H1 (cell line): Measurements from ENCODE around the gene ALAS1. TPM values are rescaled to one million over a fixed set of nuclear protein-coding genes. Genes with fewer than 3 reads are reported as not detected.

Experiments used
- CTCF ChIA-PET: fragments of 300-600 bp; sonication (Branson Sonifier 250); formaldehyde crosslinking; loops from one replicate; lab custom pipeline; 2021; ENCODE audit not compliant: partially characterized antibody; lab: Charles Lee
- POLR2A ChIA-PET: fragments of 300-600 bp; sonication (Branson Sonifier 250); formaldehyde crosslinking; loops from one replicate; lab custom pipeline; 2021; ENCODE audit warnings: inconsistent platforms; ENCODE audit not compliant: partially characterized antibody; lab: Charles Lee
- DNase-seq, 2 experiments: peaks; one replicate each; pipeline versions ENCODE4 v3.0.0 to v3.0.0-alpha.2; 2010 to 2022; ENCODE audit warnings: low spot score in 2 of 2, low read depth in 1 of 2, mixed read lengths in 1 of 2
- FAIRE-seq: peaks from 2 replicates; lab custom pipeline; 2011; peaks lifted over from hg19 to GRCh38; lab: Jason Lieb, UNC
- H2AFZ ChIP-seq: 2 replicates; pipeline ENCODE4 v1.8.1; 2012; ENCODE audit warnings: low read length, inconsistent platforms
- H2AK5ac ChIP-seq: 2 replicates; pipeline ENCODE4 v1.6.1; 2013; ENCODE audit warnings: low read depth, low read length
- H2BK120ac ChIP-seq: replicated peaks from 2 replicates; pipeline ENCODE3; 2013; ENCODE audit warnings: low read depth, low read length, inconsistent platforms
- H2BK12ac ChIP-seq: 2 replicates; pipeline ENCODE4 v1.6.1; 2013; ENCODE audit warnings: low read depth, low read length
- H2BK15ac ChIP-seq: 2 replicates; pipeline ENCODE4 v1.6.1; 2013; ENCODE audit warnings: low read length
- H2BK20ac ChIP-seq: 2 replicates; pipeline ENCODE4 v1.6.1; 2013; ENCODE audit warnings: low read length
- H2BK5ac ChIP-seq: 2 replicates; pipeline ENCODE4 v1.6.1; 2013; ENCODE audit warnings: low read depth, low read length
- H3K14ac ChIP-seq: 2 replicates; pipeline ENCODE4 v1.6.1; 2013; ENCODE audit warnings: inconsistent platforms; ENCODE audit not compliant: insufficient read length
- H3K18ac ChIP-seq: 2 replicates; pipeline ENCODE4 v1.6.1; 2013; ENCODE audit warnings: low read length; ENCODE audit errors: extremely low read depth
- H3K23ac ChIP-seq: 2 replicates; pipeline ENCODE4 v1.6.1; 2013; ENCODE audit warnings: inconsistent platforms; ENCODE audit not compliant: insufficient read length
- H3K23me2 ChIP-seq: 2 replicates; pipeline ENCODE4 v1.6.1; 2013; ENCODE audit warnings: low read depth, low read length
- H3K27ac ChIP-seq: 2 replicates; pipeline ENCODE4 v1.6.1; 2011; ENCODE audit warnings: low read depth, low read length, inconsistent platforms
- H3K27me3 ChIP-seq, 4 experiments: replicated peaks in 1 of 4; 1 replicate in 1 of 4; 2 replicates in 3 of 4; pipeline versions ENCODE4 v1.6.1 to v1.8.1; 2011 to 2013; ENCODE audit warnings: low read length in 3 of 4, mild to moderate bottlenecking in 3 of 4, inconsistent platforms in 2 of 4, mixed read lengths in 2 of 4, moderate library complexity in 1 of 4; ENCODE audit not compliant: control insufficient read depth in 3 of 4, insufficient read depth in 3 of 4; ENCODE audit errors: extremely low read depth in 1 of 4
- H3K36me3 ChIP-seq, 4 experiments: 2 replicates each; pipeline versions ENCODE4 v1.6.1 to v1.8.1; 2011 to 2013; ENCODE audit warnings: mild to moderate bottlenecking in 4 of 4, low read length in 3 of 4, moderate library complexity in 2 of 4, control low read depth in 1 of 4, inconsistent platforms in 1 of 4; ENCODE audit not compliant: insufficient read depth in 4 of 4, control insufficient read depth in 2 of 4
- H3K4ac ChIP-seq: replicated peaks from 2 replicates; pipeline ENCODE3; 2013; ENCODE audit warnings: low read length, low read depth, mixed read lengths, inconsistent platforms; ENCODE audit not compliant: insufficient read length
- H3K4me1 ChIP-seq, 4 experiments: replicated peaks in 1 of 4; 1 replicate in 1 of 4; 2 replicates in 3 of 4; pipeline versions ENCODE4 v1.6.1 to v1.8.1; 2011 to 2013; ENCODE audit warnings: low read length in 3 of 4, inconsistent platforms in 2 of 4, mixed read lengths in 1 of 4; ENCODE audit not compliant: insufficient read depth in 4 of 4, control insufficient read depth in 3 of 4
- H3K4me2 ChIP-seq, 2 experiments: 2 replicates each; pipeline versions ENCODE4 v1.6.1 to v1.8.1; 2011 to 2013; ENCODE audit warnings: low read depth in 2 of 2, low read length in 2 of 2, control low read depth in 1 of 2, inconsistent platforms in 1 of 2, mild to moderate bottlenecking in 1 of 2; ENCODE audit not compliant: insufficient read depth in 1 of 2
- H3K4me3 ChIP-seq, 4 experiments: fragments of 200-600, 300-600 bp in 1 of 4; sonication (generic), shearing (Covaris generic), sonication (Bioruptor Twin) in 1 of 4; 2 replicates each; pipeline versions ENCODE4 v1.5.1 to v1.8.1; 2011 to 2016; ENCODE audit warnings: low read length in 4 of 4, low read depth in 3 of 4, control low read depth in 2 of 4, inconsistent platforms in 2 of 4, mild to moderate bottlenecking in 2 of 4, mixed read lengths in 1 of 4, moderate library complexity in 1 of 4; ENCODE audit not compliant: insufficient read depth in 2 of 4; ENCODE audit errors: extremely low read depth in 1 of 4
- H3K56ac ChIP-seq: replicated peaks from 2 replicates; pipeline ENCODE3; 2013; ENCODE audit warnings: low read depth, mild to moderate bottlenecking, mixed read lengths, low read length, inconsistent platforms; ENCODE audit not compliant: insufficient read length
- H3K79me1 ChIP-seq: 2 replicates; pipeline ENCODE4 v1.6.1; 2013; ENCODE audit warnings: low read depth, low read length, control low read depth
- H3K79me2 ChIP-seq, 2 experiments: 2 replicates each; pipeline versions ENCODE4 v1.6.1 to v1.8.1; 2012 to 2013; ENCODE audit warnings: low read length in 2 of 2, mild to moderate bottlenecking in 2 of 2, inconsistent platforms in 1 of 2; ENCODE audit not compliant: insufficient read depth in 2 of 2, control insufficient read depth in 1 of 2
- H3K9ac ChIP-seq, 4 experiments: replicated peaks in 1 of 4; 1 replicate in 1 of 4; 2 replicates in 3 of 4; pipeline versions ENCODE4 v1.6.1 to v1.8.1; 2011 to 2013; ENCODE audit warnings: low read depth in 3 of 4, low read length in 3 of 4, control low read depth in 2 of 4, mild to moderate bottlenecking in 2 of 4, moderate library complexity in 2 of 4, inconsistent platforms in 1 of 4; ENCODE audit errors: extremely low read depth in 1 of 4
- H3K9me3 ChIP-seq, 2 experiments: 2 replicates each; pipeline versions ENCODE4 v1.6.1 to v1.8.1; 2012 to 2013; ENCODE audit warnings: mild to moderate bottlenecking in 2 of 2, moderate library complexity in 2 of 2, control low read depth in 1 of 2, inconsistent platforms in 1 of 2, low read depth in 1 of 2, low read length in 1 of 2, mixed read lengths in 1 of 2; ENCODE audit not compliant: insufficient read depth in 2 of 2
- H4K20me1 ChIP-seq, 2 experiments: replicated peaks in 1 of 2; 2 replicates each; pipeline versions ENCODE3 to v1.8.1; 2011 to 2013; ENCODE audit warnings: inconsistent platforms in 2 of 2, low read length in 2 of 2, mild to moderate bottlenecking in 1 of 2; ENCODE audit not compliant: insufficient read depth in 2 of 2, control insufficient read depth in 1 of 2
- H4K5ac ChIP-seq: 2 replicates; pipeline ENCODE4 v1.6.1; 2013; ENCODE audit warnings: low read length, low read depth, mixed read lengths, inconsistent platforms; ENCODE audit not compliant: insufficient read length
- H4K8ac ChIP-seq: 2 replicates; pipeline ENCODE4 v1.8.0; 2013; ENCODE audit warnings: mild to moderate bottlenecking, moderate library complexity, low read length, inconsistent platforms; ENCODE audit not compliant: insufficient read depth; ENCODE audit errors: extremely low read depth
- H4K91ac ChIP-seq: replicated peaks from 2 replicates; pipeline ENCODE3; 2013; ENCODE audit warnings: low read length, mixed read lengths, inconsistent platforms; ENCODE audit not compliant: insufficient read length
- ASH2L ChIP-seq: fragments of 200-600, 300-600 bp; sonication (generic); IDR thresholded peaks from one replicate; pipeline ENCODE4 v1.7.1; 2017; ENCODE audit warnings: low read length
- BACH1 ChIP-seq: IDR thresholded peaks from 2 replicates; pipeline ENCODE4 v1.6.1; 2012; ENCODE audit warnings: low read length, improper control_type of control experiment
- NRF1 ChIP-seq: IDR thresholded peaks from 2 replicates; pipeline ENCODE4 v1.6.1; 2011; ENCODE audit warnings: mild to moderate bottlenecking, low read depth, low read length, improper control_type of control experiment
- POLR2AphosphoS5 ChIP-seq: IDR thresholded peaks from 2 replicates; pipeline ENCODE4 v1.6.1; 2011; ENCODE audit warnings: low read depth, low read length
- RXRA ChIP-seq: IDR thresholded peaks from 2 replicates; pipeline ENCODE4 v1.6.1; 2011; ENCODE audit warnings: low read depth, mild to moderate bottlenecking, low read length, moderate library complexity; ENCODE audit not compliant: insufficient read depth
- SAP30 ChIP-seq: fragments of 300-600 bp; sonication (generic); IDR thresholded peaks from 2 replicates; pipeline ENCODE4 v1.7.1; 2012; ENCODE audit warnings: low read length, moderate library complexity, mild to moderate bottlenecking, inconsistent platforms; ENCODE audit not compliant: insufficient read depth, insufficient replicate concordance
- SP1 ChIP-seq: IDR thresholded peaks from 2 replicates; pipeline ENCODE4 v1.6.1; 2011; ENCODE audit warnings: low read depth, low read length
- TCF12 ChIP-seq: IDR thresholded peaks from 2 replicates; pipeline ENCODE4 v1.6.1; 2011; ENCODE audit warnings: low read depth, mild to moderate bottlenecking, low read length
- YY1 ChIP-seq: IDR thresholded peaks from 2 replicates; pipeline ENCODE4 v1.6.1; 2011; ENCODE audit warnings: low read depth, mild to moderate bottlenecking, low read length
- WGBS, 2 experiments: shearing (Covaris generic) in 1 of 2; methylation state at CpG; one replicate each; pipeline versions ENCODE4 v1.1.6 to v1.1.7; 2013 to 2015; ENCODE audit warnings: low lambda C conversion rate in 2 of 2, mixed read lengths in 2 of 2, inconsistent platforms in 1 of 2, low coverage in 1 of 2, missing lambda C conversion rate in 1 of 2; ENCODE audit not compliant: insufficient replicate concordance in 2 of 2, insufficient coverage in 1 of 2, insufficient read length in 1 of 2; ENCODE audit errors: extremely low coverage in 1 of 2, missing lambda C conversion rate in 1 of 2; 5-methylcytosine and 5-hydroxymethylcytosine counted together
- polyA plus RNA-seq, 7 experiments: library from polyadenylated mRNA; depleted of rRNA in 3 of 7; stranded (reverse) in 5 of 7; unstranded in 2 of 7; fragments of >200 nt in 5 of 7; fragments of 200-250 nt in 2 of 7; gene quantifications; 1 replicate in 5 of 7; 2 replicates in 1 of 7; 4 replicates in 1 of 7; pipeline versions ENCODE4 v1.2.1 to v1.2.3, GENCODE V29; 2011 to 2013; ENCODE audit warnings: missing spikeins in 2 of 7, mixed read lengths in 2 of 7
- total RNA-seq: library from RNA; stranded (reverse); fragmentation: NEBNext Ultra II Directional; extraction: Animal tissue kit (Norgen Biotek cat#: 25700); gene quantifications from 2 replicates; pipeline ENCODE4 v1.2.1, GENCODE V29; 2021
- TF ChIP-seq, protein P1 (sequence below): IDR thresholded peaks from 2 replicates; pipeline ENCODE4 v1.6.1; 2011; ENCODE audit warnings: low read length, improper control_type of control experiment

ALAS1 gene
- total and polyA plus RNA-seq, 2 of the 8 experiments (the other 6 are each of a cell fraction or from before 2014, with no cell fraction given) = 45.9 to 84.4 TPM

DNA sequence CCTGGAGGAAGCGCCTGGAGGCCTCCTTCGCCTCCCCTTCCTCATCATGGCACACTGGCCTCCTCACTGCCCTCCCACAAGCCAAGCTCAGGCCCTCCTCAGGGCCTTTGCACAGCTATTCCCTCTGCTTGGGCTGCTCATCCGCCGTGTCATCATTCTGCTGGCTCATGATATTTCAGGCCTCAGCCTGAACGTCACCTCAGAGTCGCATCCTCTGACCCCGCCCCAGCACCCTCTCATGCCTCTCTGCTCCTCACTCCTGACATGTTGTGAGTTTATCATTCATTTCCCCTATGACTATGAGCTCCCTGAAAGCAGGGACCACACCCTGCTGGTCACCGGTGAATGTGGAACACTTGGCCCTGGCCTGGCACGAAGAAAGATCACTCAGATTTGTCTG is 23.1 kb upstream of the ALAS1 start:
- Histone ChIP-seq H3K9ac (no peak overlapping the region), H3K56ac (no peak overlapping the region), H3K4me1 (peaks cover 0 to 5% (median 0%) of the 10 kb centered on the region in 4 experiments; a peak in 1 of 7 replicates), H3K27me3 (no peaks in the 10 kb centered on the region; a peak in 2 of 7 replicates), H3K14ac (no peak overlapping the region), H3K27ac (no peak overlapping the region), H2BK5ac (peak overlapping the region; percentile 44; the same call in 1 of the 2 replicates), H3K23ac (no peak overlapping the region), H3K79me2 (no peaks in the 10 kb centered on the region), H3K79me1 (no peaks in the 10 kb centered on the region), H3K9me3 (no peaks in the 10 kb centered on the region), H2AFZ (no peak overlapping the region), H2AK5ac (no peak overlapping the region), H3K4ac (no peak overlapping the region), H3K23me2 (no peaks in the 10 kb centered on the region), H3K36me3 (no peaks in the 10 kb centered on the region), H3K4me2 (no peak overlapping the region), H2BK120ac (no peak overlapping the region), H2BK12ac (peak overlapping the region; percentile 9; the same call in 1 of the 2 replicates), H3K18ac (no peak overlapping the region), H4K8ac (peak overlapping the region; percentile 16; the same call in 1 of the 2 replicates), H2BK20ac (no peak overlapping the region), H3K4me3 (no peak overlapping the region), H4K91ac (no peak overlapping the region), H4K20me1 (no peaks in the 10 kb centered on the region), H4K5ac (no peak overlapping the region), H2BK15ac (no peak overlapping the region)
- CTCF ChIA-PET = interaction anchor here (0.8 to 1.3 kb wide), 5 partner anchors 11 to 165 kb away, joined by 3 to 4 read pairs (median 3); no protein-coding TSS in a partner anchor
- WGBS, 2 experiments = 87% methylated on average over 9 of the region's 9 CpGs; no CpG with 5 or more reads in 1 of the 2 experiments
- TF ChIP-seq SP1 (no peak), YY1 (no peak), TCF12 (no peak), RXRA (no peak), POLR2AphosphoS5 (no peak), ASH2L (no peak), NRF1 (no peak), SAP30 (no peak), BACH1 (no peak)
- TF ChIP-seq, protein P1, sequence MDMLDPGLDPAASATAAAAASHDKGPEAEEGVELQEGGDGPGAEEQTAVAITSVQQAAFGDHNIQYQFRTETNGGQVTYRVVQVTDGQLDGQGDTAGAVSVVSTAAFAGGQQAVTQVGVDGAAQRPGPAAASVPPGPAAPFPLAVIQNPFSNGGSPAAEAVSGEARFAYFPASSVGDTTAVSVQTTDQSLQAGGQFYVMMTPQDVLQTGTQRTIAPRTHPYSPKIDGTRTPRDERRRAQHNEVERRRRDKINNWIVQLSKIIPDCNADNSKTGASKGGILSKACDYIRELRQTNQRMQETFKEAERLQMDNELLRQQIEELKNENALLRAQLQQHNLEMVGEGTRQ = no peak
- no peak for DNase-seq
- no peak for FAIRE-seq
- POLR2A ChIA-PET = interaction anchor here (0.8 to 1.6 kb wide), 4 partner anchors 10 to 179 kb away, joined by 3 to 4 read pairs (median 4); partner anchors contain the start of gene RPL29
